Gastroesophageal sphincter (tissue), 4 donors: ENCODE results near the gene ATP11B. TPM values are rescaled to one million over a fixed set of nuclear protein-coding genes. Genes with fewer than 3 reads are reported as not detected.

ENCODE experiments used
- ATAC-seq: fragments of 150-250 bp; one replicate; pipeline ENCODE4 v1.9.1; 2016; ENCODE audit warnings: mild to moderate bottlenecking, moderate library complexity
- H3K27ac ChIP-seq, 4 donors: fragments of 200-600 bp; sonication (generic) in 3 of 4; 1 replicate in 3 of 4; 2 replicates in 1 of 4; pipeline ENCODE4 v1.5.1; 2016 to 2019
- H3K27me3 ChIP-seq: fragments of 200-600 bp; sonication (generic); one replicate; pipeline ENCODE4 v1.5.1; 2019
- H3K36me3 ChIP-seq, 2 donors: fragments of 200-600 bp; sonication (generic); one replicate each; pipeline ENCODE4 v1.5.1; 2019; ENCODE audit warnings: control low read depth in 1 of 2
- H3K4me1 ChIP-seq, 3 donors: fragments of 200-600 bp; sonication (generic); 1 replicate in 2 of 3; 2 replicates in 1 of 3; pipeline ENCODE4 v1.5.1; 2016 to 2019; ENCODE audit warnings: control low read depth in 2 of 3
- H3K4me3 ChIP-seq, 2 donors: fragments of 200-600 bp; sonication (generic); one replicate each; pipeline ENCODE4 v1.5.1; 2019; ENCODE audit warnings: mild to moderate bottlenecking in 1 of 2, moderate library complexity in 1 of 2
- H3K9me3 ChIP-seq, 3 donors: fragments of 200-600 bp; sonication (generic); one replicate each; pipeline ENCODE4 v1.5.1; 2017 to 2019; ENCODE audit warnings: control low read depth in 2 of 3
- CTCF ChIP-seq, 4 experiments: fragments of 200-600 bp in 2 of 4; fragments of 450-650 bp in 2 of 4; sonication (generic) in 1 of 4; IDR thresholded peaks; one replicate each; pipeline ENCODE4 v1.5.1; 2017 to 2019; ENCODE audit warnings: antibody characterized with exemption in 4 of 4, mild to moderate bottlenecking in 2 of 4, moderate library complexity in 2 of 4
- EP300 ChIP-seq: sonication (generic); formaldehyde crosslinking; IDR thresholded peaks from one replicate; pipeline ENCODE4 v1.6.1; 2017; ENCODE audit warnings: antibody characterized with exemption, mild to moderate bottlenecking
- POLR2A ChIP-seq, 2 donors: fragments of 450-650 bp; IDR thresholded peaks; one replicate each; pipeline ENCODE4 v1.6.1; 2017; ENCODE audit warnings: antibody characterized with exemption in 2 of 2, mild to moderate bottlenecking in 2 of 2, moderate library complexity in 1 of 2
- POLR2AphosphoS5 ChIP-seq: sonication (generic); formaldehyde crosslinking; IDR thresholded peaks from one replicate; pipeline ENCODE4 v1.6.1; 2017; ENCODE audit warnings: antibody characterized with exemption
- WGBS, 2 donors: methylation state at CpG; one replicate each; pipeline ENCODE4 v1.1.5; 2018; ENCODE audit warnings: low coverage in 1 of 2; 5-methylcytosine and 5-hydroxymethylcytosine counted together
- total RNA-seq, 4 donors: library from RNA; depleted of rRNA; stranded (reverse); fragments of >200 nt; gene quantifications; one replicate each; pipeline ENCODE4 v1.1.0, GENCODE V29; 2016

The ATP11B gene
- total RNA-seq, 4 donors from 2014 or later, result 53.8 to 70.7 (median 58.6) TPM

DNA sequence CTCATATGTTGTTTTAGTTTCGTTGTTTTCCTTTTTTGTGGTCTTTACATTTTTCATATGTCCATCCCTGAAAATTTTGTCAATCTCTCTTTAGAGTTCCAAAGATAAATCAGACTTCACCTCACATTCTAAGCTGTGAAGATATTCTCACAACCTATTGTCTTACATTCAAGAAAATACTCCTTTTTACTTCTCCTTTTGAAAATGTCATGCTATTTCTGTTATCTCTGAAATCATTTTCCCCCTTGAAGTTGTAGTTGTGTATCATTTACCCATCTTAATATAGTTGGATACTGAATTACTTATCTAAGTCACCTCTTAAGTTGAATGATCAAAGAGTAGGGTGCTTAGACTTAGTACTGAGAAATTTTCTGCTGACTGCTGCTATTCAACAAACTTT, 112.7 kb downstream of the ATP11B start:
- TF ChIP-seq CTCF (IDR thresholded peaks at IDR 0.05) (no peak), POLR2A (IDR thresholded peaks at IDR 0.05) (no peak), POLR2AphosphoS5 (no peak), EP300 (no peak)
- no peak overlapping the region for H3K4me3 ChIP-seq
- H3K27ac ChIP-seq, result no peak overlapping the region
- no peak for ATAC-seq
- 100% methylated on average over 1 of the region's 1 CpG for WGBS, 2 donors
- peaks cover 0 to 60% of the 10 kb centered on the region in 2 donors for H3K36me3 ChIP-seq
- no peaks in the 10 kb centered on the region for H3K27me3 ChIP-seq
- no peaks in the 10 kb centered on the region for H3K9me3 ChIP-seq
- no peaks in the 10 kb centered on the region for H3K4me1 ChIP-seq

DNA sequence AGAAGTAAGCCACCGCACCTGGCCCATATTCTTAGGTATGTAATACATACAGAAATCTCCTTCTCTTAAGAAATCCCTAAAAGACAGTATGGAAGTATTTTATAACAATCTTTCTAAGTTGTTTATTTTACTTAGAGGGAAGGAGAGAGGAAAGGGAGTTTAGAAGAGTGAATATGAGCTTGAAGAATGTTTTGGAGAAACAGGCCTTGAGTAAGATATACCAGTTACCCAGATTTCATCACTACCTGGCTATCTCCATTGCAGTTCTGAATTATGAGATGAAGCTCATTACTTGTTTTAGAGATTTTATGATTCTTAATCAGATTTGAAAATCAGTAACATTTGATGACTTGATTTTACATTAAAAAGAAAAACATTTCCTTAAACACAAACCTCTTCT, 115.2 kb downstream of the ATP11B start:
- ATAC-seq, result no peak
- no peak overlapping the region for H3K27ac ChIP-seq
- no peaks in the 10 kb centered on the region for H3K4me1 ChIP-seq
- no peaks in the 10 kb centered on the region for H3K9me3 ChIP-seq
- 57 to 63% methylated on average over 1 of the region's 1 CpG for WGBS, 2 donors
- TF ChIP-seq CTCF (IDR thresholded peaks at IDR 0.05) (no peak), EP300 (no peak), POLR2A (IDR thresholded peaks at IDR 0.05) (no peak), POLR2AphosphoS5 (no peak)
- no peaks in the 10 kb centered on the region for H3K27me3 ChIP-seq
- H3K4me3 ChIP-seq, result no peak overlapping the region
- H3K36me3 ChIP-seq, result peaks cover 0 to 54% of the 10 kb centered on the region in 2 donors

GRCh38 chr3:182909318-182910040, 116.2 kb downstream of the ATP11B start:
- Histone ChIP-seq H3K4me1 (no peaks in the 10 kb centered on the region), H3K36me3 (peaks cover 0 to 56% of the 10 kb centered on the region in 2 donors), H3K27me3 (no peaks in the 10 kb centered on the region), H3K4me3 (no peak overlapping the region), H3K27ac (no peak overlapping the region), H3K9me3 (no peaks in the 10 kb centered on the region)
- TF ChIP-seq POLR2A (IDR thresholded peaks at IDR 0.05), result no peak
- peak; percentile 7 to 33 (median 32) for TF ChIP-seq CTCF (IDR thresholded peaks at IDR 0.05)
- ATAC-seq, result no peak
- 92 to 100% methylated on average over 1 to 3 of the region's 5 CpGs for WGBS, 2 donors

DNA sequence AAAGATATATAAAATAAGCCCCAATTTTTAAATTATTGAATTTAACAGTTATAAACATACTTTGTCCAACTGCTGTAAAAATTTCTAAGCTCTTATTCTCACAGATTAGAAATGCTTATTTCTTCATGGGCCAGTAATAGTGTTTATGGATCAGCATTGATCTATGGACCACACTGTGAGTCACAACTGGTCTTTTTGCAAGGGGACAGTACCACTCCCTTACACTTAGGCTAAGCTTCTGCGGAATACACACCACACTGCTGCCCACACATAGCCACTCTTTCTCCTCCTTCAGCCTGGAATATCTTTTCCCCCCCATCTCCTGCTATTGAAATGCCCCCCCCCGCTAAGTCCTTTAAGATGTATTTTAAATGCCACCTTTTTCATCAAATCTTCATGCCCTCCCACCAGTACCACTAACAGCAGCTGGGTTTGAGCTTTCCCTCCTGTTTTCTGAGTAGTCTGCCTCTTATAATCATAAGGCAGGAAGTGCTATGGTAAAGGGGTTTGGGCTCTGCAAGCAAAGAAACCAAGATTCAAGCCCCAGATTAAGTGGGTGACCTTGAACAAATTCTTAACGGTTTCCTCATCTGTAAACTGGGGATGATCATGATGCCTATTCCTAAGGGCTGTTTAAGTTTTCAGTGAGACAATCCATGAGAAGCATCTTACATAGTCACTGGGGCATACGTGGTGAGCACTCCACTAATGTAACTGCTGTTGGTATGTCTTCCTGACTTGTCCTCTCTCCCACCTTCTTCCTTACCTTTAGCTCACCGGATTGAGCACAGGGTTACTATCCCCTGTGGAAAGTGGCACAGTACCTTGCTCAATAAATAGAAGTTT, 117.9 kb downstream of the ATP11B start:
- no peak for ATAC-seq
- H3K36me3 ChIP-seq, result peaks cover 0 to 56% of the 10 kb centered on the region in 2 donors
- WGBS, 2 donors, result 92 to 94% methylated on average over 2 to 4 of the region's 5 CpGs

More for the DNA sequence above, 117.9 kb downstream of the ATP11B start:
- TF ChIP-seq EP300 (no peak), POLR2AphosphoS5 (no peak), CTCF (IDR thresholded peaks at IDR 0.05) (no peak), POLR2A (IDR thresholded peaks at IDR 0.05) (no peak)
- H3K4me1 ChIP-seq, result no peaks in the 10 kb centered on the region
- no peak overlapping the region for H3K4me3 ChIP-seq
- H3K27me3 ChIP-seq, result no peaks in the 10 kb centered on the region
- no peaks in the 10 kb centered on the region for H3K9me3 ChIP-seq
- no peak overlapping the region for H3K27ac ChIP-seq
